EL (cell line): ENCODE measurements around the gene UBE2D3.
"Not testable (repeated sequence)": the region's sequence is repeated elsewhere in the genome, so short reads cannot be mapped to it uniquely, and the experiment has no call there.

Source experiments
- DNase-seq: peaks from one replicate; pipeline ENCODE4 v3.0.0-alpha.2; 2016

The UBE2D3 gene

DNA sequence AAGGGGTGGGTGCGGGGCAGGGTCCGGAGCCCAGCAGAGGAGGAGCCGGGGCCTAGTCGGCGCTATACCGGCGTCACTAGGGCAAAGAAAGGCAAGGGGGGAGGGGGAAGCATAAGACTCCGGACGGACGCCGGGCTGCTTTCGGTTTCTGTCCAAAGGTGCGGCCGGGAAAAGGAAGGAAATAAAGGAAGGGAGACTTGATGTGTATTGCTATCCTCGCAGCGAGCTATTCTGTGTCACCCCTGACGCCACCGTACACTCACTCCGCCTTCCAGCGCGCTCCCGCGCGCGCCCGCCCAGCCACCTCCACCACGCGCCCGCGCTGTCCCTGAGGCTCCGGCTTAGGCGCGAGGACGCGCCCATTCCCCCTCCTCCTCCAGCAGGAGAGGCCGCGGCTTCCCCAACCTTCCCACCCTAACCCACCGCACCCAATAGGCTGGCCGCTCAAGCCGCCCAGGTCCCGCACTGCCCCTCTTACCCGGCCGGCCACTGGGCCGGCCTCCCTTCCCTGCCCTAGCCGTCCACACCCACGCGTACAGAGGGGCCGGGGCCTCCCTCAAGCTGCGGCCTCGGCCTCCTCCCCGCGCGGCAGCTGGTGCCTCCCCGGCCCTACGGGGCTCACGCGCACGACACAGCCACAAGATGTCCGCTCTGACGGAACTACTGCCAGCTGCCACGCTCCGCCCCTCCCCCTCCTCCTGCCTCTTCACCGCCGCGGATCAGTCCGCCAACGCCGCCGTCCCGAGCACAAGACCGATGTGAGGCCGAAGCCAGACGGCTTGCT is at the start of gene UBE2D3:
Gene UBE2D3, minus strand, starts transcription at position 662 of the 784 bp plus-strand sequence. CDS start 1,043 bp downstream, outside the sequence.
- peak; percentile 92 for DNase-seq

DNA sequence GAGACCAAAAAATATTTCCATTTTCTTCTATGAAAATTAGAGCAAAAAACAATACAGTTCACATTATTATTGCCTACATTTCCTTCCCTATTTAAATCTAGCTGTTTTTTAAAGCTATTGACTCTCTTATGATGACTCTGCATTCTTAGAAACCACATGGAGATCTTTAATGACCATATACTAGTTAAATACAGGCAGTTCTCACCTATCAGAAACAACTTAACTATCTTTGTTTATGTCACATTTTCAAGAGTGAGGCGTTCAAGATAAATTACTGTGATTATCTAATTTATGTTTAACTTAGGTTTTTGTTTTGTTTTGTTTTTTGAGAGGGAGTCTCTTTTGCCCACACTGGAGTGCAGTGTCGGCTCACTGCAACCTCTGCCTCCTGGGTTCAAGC is 44.4 kb upstream of the UBE2D3 start:
- no peak for DNase-seq

GRCh38 chr4:102869569-102870197 is 42.3 kb upstream of the UBE2D3 start:
- DNase-seq: no peak

DNA sequence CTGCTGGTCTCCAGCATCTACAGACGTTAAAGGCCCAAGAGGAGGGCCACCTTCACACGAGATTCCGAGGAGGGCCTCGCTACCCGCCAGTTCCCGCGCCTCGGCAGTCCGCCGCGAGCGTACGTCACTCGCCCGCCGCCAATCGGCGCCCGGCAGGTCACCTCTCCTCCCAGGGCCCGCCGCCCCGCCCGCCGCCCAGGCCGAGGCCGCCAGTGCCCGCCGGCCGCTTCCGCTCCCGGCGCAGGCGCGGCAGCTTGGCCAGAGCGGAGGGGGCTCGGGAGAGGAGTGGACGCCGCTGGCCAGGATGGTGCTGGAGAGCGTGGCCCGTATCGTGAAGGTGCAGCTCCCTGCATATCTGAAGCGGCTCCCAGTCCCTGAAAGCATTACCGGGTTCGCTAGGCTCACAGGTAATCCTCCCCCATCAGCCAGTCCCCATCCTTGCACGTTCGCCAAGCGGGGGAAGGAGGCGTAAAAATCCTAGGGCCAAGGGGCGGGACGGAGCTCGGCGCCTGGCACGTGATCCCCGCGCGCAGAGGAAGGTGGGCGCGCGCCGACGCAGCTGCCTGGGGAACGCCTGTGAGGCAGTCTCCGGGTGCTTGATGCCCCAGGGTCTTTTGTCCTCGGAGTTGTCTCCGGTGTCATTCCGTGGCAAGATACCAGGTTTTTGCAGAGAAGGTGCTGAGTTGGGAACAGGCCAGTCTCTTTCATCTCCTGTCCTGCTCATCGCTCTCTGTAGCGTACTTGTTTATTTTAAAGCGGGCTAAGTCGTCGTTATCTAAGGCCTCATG is 41.6 kb upstream of the UBE2D3 start, which contains the start of gene CISD2:
Gene CISD2, plus strand, starts transcription at position 212 of the 788 bp plus-strand sequence. Its CDS starts 93 bp downstream, at position 305.
- DNase-seq: peak; percentile 93

DNA sequence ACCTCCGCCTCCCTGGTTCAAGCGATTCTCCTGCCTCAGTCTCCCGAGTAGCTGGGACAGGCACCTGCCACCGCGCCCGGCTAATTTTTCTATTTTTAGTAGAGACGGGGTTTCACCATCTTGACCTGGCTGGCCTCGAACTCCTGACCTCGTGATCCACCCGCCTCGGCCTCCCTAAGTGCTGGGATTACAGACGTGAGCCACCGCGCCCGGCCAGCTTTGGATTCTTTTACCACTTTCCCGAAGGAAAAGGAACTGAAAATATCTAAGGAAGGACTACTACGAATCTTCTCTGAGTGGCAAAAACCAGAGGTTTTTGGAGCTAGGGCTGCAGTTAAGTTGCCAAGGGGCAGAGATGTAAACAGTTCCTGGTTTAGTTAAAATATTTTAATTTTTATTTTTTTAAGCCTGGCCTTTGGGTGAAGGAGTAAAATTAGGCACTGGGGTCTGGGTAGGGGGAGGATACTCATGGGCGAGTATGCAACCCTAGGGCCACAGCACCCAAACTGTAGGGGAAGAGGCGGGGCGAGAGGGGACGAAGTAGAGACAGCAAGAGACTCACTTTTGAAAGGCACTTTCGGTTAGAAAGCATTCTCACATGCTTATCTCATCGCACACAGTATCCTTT is 40.9 kb upstream of the UBE2D3 start:
- no peak for DNase-seq

DNA sequence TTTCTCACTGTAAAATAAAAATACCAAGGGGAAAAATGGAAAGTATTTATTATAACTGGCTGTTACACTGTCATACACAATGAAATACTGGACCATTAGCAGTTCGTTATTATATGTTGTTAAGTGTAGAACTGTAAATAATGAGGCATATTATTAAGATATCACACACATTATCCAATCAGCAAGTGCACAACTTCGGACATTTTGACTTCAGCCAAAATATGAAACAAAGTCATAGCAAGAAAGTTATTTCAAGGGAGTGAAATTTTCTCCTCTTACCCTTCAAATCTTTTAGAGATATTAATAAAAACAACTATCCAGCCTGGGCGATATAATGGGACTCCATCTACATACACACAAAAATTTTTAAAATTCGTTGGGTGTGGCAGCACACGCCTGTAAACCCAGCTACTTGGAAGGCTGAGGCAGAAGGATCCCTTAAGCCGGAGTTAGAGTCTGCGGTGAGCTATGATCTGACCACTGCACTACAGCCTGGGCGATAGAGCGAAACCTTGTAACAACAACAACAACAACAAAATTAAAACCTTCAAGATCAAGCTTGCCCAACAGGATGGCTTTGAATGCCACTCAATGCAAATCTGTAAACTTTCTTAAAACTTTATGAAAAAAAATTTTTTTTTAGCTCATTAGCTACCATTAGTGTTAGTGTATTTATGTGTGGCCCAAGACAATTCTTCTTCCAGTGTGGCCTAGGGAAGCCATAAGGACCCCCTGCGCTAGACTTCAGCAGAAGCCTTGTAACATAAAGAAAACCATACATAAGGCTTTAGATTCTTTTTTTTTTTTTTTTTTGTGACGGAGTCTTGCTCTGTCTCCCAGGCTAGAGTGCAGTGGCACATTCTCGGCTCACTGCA is 40.2 kb upstream of the UBE2D3 start:
- DNase-seq: no peak

GRCh38 chr4:102865327-102865726 is 38.0 kb upstream of the UBE2D3 start:
- DNase-seq: not testable (repeated sequence)

GRCh38 chr4:102862747-102863146 is 35.4 kb upstream of the UBE2D3 start:
- DNase-seq: no peak

DNA sequence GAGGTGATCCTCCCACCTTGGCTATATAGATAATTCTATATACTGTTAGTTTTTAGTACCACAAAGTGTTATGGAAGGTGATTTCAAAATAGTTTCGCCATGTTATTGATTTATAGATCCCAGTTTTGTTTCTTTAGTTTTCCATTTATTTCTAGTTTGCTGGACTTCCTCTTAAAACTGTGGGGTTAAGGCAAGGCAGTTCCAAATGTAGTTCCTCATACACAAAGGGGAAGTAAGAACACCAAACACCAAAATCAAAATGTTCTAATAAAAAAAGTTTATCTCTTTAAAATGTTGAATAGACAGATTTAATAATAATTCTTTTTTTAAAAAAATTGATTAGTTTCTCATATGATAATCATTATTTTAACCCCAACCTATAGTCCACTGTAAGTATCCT is 34.7 kb upstream of the UBE2D3 start:
- no peak for DNase-seq

- DNase-seq: no peak
Measured at GRCh38 chr4:102860611-102861324, 33.4 kb upstream of the UBE2D3 start.

DNA sequence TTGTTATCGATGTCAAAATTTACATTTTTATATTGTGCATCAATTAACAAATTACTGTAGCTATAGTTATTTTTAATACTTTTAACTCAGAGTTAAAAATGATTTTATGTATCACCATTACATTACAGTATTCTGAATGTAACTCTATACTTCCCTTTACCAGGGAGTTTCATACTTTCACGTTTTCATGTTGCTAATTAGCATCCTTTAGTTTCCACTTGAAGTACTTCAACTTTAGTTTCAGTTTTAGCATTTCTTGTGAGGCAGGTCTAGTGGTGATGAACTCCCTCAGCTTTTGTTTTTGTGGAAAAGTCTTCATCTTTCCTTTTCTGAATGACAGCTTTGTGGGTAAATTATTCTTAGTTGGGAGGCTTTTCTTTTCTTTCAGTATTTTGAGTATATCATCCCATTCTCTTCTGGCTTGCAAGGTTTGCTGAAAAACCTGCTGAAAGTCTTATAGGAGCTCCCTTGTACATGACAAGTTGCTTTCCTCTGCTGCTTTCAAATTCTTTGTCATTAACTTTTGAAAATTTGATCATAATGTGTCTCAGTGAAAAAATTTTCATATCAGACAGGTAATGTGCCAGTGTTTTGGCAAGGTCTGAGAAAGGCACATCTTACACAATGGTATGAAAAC is 31.6 kb upstream of the UBE2D3 start:
- DNase-seq: no peak

DNA sequence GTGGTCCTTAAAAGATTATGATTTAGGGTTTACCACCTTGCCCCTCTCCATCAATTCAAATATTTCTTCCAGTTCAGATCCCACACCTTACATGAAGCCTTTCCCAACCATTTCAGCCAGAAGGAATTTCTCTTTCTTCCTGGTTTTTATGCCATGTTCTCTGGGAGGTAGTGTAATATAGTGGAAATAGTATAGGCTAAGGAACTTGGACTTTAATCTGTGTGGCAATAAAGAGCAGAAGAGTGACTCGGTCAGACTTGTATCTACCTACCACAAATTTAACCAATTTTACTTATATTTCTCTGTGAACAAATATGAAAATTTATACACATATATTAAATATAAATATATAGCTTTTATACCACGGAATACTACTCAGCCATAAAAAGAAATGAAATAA is 23.0 kb upstream of the UBE2D3 start:
- no peak for DNase-seq

DNA sequence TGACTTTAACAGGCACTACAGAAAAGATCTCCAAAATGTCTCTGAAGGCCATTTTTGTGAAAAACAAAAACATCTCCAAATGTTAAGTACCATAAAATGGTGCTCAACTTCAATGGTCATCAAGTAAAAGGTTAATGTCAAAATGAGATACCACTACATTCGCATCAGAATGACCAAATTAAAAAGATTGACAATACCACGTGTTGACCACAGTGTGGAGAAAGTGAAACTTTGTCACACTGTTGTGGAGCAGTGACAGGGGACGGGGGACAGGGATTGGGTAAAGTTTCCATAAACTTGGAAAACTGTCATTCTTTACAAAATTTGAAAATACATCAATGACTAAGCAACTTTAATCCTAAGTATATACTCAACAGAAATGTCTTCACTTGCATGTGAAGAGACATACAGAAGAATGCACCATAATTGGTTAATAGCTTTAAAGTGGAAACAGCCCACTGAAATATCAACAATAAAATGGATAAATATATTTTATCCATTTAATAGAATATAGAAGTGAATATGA is 22.3 kb upstream of the UBE2D3 start:
- DNase-seq: no peak

GRCh38 chr4:102847687-102848086 is 20.3 kb upstream of the UBE2D3 start:
- no peak for DNase-seq

- DNase-seq: peak; percentile 19
Measured at GRCh38 chr4:102843938-102844337, 16.6 kb upstream of the UBE2D3 start.

DNA sequence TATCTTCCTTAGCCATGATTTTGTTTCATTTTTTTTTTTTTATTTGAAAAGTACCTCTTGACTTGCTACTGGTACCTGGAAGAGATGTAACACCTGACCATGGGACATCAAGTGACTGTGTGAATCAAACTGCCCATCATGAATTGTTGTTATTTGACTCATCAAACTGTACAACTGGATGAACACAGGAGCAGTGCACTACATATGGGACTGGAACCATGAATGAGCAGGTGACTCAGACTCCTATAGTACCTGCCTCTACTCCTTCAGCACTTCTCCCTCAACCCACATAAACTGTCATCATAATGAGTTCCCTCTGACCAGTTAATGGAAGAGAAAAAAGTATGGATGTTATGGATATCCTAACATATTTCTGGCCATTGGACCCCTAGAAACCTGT is 15.9 kb upstream of the UBE2D3 start:
- no peak for DNase-seq

GRCh38 chr4:102842367-102842766 is 15.0 kb upstream of the UBE2D3 start:
- no peak for DNase-seq

GRCh38 chr4:102836596-102836995 is 9.2 kb upstream of the UBE2D3 start:
- DNase-seq: no peak

DNA sequence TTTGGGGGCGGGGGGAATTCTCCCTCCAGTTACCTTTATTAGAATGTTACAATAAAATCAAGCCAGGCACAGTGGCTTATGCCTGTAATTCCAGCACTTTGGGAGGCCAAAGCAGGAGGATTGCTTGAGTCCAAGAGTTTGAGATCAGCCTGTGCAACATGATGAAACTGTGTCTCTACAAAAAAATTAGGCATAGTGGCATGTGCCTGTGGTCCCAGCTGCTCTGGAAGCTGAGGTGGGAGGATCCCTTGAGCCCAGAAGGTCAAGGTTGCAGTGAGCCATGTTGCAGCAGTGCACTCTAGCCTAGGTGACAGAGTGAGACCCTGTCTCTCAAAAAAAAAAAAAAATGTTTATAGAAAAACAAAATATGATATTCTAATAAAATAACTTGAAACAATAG is 5.3 kb upstream of the UBE2D3 start:
- no peak for DNase-seq

DNA sequence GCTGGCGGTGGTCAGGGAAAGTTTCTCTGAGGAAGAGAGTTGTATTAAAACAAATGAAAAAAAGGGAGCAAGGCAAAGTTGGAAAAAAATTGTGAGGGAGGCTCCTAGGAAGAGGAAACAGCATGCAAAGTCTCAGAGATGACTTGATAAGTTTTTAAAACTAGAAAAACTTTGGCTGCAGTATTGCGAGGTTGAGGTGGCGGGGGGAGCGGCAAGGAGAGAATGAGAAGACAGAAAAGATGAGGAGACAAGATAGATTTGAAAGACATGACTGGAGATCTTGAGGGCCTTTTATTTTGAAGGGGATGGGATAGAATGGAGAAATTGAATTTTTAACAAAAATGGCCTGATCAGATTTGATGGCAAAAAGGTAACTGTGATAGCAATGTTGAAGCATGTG is 4.8 kb upstream of the UBE2D3 start:
- DNase-seq: no peak

DNA sequence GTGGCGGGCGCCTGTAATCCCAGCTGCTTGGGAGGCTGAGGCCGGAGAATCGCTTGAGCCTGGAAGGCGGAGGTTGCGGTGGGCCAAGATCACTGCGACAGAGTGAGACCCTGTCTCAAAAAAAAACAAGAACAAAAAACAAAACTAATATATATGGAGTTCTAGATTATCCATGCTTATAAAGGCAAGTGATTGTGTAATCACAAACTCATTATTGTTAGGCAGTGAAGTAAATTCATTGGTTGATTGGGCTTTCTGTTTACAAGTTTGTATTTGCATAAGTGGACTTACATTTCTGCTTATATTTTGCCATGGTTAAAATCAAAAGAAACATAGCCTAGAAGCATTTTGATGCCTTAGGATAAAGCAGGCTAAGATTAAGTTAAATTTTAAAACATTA is 2.5 kb upstream of the UBE2D3 start:
- no peak for DNase-seq
